ENCODE data around the gene FBXW4.

The FBXW4 gene

DNA sequence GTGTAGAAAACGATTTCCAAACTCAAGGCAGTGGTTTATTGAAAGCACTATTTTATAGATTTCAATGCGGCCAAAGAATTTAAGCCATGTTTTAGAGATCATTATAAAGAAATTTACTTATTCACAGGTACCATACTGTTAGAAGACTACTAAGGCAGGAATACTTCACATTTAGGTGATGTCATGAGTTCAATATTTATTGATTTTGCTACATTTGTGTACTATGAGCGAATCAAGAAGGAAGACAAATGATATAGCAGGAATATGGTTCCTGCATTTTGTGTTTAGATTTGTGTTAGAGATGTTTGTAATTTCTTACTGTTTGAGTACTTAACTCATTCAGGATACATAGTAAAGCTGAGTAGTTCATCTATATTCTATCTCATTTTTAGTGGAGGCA lies 1.7 kb upstream of the FBXW4 start:
- no peak for DNase-seq (ENCODE audit: low spot score)

DNA sequence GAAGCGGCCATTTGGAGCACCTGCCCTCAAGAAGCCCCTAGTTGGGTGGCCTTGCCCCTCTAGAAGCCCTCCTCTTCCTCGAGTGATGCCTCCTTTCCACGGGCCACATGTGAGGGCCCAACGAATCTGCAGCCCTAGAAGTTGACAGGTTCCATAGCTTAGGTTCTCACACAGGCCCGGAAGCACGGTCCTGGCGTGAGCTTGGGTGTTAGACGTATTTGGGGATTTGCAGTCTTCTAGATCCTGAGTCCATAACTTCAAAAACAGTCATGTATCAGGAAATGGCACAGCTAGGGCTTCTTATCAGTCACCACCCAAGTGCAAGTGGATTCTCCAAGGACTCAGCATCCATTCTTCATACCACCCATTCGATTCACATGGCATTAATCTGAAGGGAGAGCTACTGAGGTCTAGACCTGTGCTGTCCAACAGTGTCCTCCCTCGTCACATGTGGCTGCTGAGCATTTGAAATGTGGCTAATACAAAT lies 477 bp upstream of the FBXW4 start:
- DNase-seq (ENCODE audit: low spot score): peak; percentile 9

DNA sequence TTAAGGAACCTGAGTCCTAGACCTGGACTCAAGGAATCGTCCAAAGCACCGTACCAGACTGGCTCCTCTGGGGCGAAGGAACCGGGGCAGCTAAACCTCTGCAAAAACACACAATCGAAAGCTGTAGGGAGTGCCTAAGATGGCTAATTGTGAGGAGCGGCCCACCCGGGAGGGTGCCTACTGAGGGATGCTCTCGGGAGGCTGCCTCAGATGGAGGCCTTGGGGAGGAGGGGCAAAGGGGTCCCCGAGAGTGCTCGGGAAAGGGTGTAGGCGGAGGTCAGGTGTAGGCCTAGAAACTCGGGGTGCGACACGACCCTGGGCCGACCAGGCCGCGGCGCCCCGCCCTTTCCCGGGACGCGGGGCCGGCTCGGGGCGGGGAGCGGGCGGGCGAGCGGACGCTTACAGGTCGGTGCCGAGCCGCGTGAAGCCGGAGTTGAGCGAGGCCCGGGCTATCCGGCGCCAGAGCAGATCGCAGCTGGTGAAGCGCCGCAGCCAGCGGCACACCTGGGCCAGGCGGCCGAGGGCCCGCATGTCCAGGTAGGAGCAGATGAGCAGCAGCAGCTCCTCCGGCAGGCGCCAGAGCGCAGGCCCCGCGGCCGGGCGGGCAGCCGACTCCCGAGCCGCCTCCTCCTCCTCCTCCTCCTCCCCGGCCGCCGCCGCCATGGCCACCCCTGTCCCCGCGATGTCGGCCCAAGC lies 844 bp downstream of the FBXW4 start:
- peak; percentile 71 for DNase-seq (ENCODE audit: low spot score)

DNA sequence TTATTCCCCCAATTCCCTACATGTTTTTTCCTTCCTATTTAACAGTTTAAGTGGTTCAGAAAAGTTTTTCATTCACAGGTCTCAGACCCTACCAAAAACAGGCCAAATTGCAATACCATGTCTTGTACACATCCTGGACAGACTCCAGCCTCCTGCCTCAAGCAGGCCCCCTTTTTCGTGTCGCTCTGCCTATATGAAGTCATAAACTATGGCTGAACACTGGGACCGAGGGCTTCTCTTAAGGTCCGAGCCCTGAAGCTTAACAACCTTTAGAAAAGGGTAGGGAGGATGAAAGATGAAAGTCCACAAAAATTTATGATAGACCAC lies 1.4 kb downstream of the FBXW4 start:
- no peak for DNase-seq (ENCODE audit: low spot score)

DNA sequence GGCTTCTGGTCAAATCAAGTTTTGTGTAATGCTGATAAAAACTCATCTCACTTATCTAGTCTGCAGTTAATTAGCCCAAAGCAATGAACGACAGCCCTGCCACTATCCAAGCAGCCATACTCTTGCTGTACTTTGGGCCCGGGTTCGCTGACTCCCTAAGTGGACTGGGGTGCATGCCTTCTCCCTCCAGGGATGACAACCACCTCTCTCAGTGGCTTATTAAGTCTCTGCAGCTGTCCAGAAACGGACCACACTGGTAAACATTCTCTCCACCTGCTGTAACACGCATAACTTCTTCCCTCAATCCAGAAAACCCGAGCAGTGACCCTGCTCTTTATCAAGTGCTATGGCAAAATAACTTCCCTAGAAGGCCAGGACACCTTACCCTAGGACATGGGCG lies 3.9 kb downstream of the FBXW4 start:
- no peak for DNase-seq (ENCODE audit: low spot score)

DNA sequence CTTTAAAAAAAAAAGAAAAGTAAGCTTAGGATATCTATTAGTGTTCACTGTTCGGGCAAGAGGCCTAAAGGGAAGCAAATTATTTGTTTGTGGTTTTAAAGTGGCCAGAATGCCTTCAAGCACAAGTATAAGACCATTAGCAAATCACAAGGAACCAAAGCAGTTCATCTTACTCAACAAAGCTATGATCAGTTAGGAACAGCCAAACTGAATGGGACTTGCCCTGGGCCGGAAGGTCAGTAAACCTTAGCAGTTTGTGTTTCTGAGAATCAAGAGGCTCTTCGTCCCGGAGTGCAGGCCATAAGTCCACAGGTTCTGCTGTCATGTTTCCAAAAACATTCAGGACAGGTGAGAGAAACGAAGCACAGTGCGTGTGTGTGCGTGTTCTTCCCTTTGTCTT lies 4.5 kb downstream of the FBXW4 start:
- DNase-seq (ENCODE audit: low spot score): no peak

DNA sequence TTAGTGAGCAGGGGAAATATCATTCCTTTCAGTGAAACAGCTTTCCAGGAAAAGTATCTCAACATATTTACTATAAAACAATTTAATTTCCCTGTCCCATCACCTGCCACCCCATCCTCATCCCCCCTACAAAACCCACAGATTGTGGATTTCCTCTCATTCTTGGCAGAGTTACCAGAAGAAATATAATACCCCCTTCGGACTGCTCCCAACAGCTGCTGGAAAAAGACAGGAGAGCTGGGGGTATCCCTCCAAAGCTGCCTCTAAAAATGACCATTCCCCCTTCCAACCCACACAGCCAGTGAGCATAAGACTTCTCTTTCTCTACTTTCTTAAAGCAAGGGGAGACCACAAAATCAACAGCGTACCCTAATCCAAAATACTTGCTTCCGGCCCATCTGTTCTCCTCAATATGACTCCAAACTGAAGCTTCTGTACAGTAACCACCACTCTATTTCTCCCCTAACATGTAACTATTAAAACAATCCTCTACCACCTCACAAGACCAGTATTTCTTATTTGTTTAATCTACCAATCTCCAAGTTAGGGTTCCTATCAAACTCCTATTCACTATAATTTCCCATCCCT lies 7.8 kb downstream of the FBXW4 start:
- no peak for DNase-seq (ENCODE audit: low spot score)

DNA sequence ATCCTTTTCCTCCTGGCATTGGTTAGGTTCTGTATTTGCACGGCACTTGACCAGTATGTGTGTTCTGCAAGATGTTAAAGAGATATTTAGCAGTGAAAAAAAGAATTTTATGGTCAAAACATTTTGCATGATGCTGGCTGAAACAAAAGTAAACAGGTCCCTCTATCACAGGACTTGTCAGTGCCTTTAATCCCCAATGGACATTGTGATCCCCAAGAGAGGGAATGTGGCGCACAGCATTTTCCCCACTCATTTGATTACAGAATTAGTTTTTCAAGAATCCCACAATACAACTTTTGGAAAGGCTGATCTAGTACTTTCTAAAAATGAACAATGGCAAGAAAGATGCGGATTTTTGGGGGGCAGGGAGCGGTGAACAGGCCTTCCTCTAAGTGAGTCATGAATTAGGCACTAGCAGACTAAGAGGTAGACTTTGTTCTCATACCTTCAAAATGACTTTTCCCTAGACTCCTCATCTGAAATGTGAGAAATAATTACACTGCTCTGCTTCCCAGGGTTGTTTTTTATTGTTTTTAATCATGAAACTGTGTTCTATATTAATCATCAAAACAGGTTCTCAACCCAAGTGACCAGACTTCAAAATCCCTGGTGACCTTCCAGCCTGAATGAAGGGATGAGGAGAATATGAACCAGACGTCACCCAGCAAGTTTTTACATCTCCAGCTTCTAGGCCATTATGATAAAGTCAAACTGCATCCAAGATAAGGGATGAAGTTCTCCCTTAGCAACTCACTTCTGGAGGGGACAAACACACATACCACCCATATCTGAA lies 8.6 kb downstream of the FBXW4 start:
- no peak for DNase-seq (ENCODE audit: low spot score)

DNA sequence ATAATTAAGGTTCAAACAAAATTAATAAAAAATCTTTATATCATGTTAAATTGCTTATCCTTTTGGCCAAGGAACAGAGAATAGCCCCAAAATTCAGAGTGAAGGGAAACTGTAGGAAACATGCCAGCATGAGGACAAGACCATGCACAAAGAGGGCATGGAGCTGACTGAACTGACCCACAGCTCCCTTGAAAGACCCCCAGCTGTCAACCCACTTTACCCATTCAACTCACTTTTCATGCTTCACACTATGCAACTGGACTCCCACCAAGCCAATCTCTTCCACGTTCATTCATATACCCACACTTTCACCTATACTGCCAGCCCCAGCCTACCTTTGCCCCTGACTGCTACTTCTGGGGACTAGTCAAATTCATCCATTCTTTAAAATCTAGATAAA lies 10.2 kb downstream of the FBXW4 start:
- no peak for DNase-seq (ENCODE audit: low spot score)

DNA sequence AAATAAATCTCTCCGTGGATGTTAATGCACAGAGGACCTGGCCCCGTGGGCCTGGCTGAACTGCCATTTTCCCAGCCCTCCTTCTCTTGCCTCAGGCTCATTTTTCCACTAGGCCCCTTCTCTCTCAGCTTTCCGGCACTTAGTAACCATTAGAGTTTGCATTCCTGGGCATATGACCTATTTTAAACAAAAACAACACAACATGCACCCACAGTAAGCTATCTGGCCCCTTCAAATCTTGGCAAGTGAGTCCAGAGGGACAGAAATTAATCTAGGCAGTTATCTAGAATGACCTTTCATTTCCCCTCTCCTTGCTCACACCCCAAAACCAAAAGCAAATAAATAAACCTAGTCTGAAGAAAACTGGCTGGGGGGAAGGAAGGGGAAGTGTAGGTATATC lies 11.7 kb downstream of the FBXW4 start:
- no peak for DNase-seq (ENCODE audit: low spot score)

DNA sequence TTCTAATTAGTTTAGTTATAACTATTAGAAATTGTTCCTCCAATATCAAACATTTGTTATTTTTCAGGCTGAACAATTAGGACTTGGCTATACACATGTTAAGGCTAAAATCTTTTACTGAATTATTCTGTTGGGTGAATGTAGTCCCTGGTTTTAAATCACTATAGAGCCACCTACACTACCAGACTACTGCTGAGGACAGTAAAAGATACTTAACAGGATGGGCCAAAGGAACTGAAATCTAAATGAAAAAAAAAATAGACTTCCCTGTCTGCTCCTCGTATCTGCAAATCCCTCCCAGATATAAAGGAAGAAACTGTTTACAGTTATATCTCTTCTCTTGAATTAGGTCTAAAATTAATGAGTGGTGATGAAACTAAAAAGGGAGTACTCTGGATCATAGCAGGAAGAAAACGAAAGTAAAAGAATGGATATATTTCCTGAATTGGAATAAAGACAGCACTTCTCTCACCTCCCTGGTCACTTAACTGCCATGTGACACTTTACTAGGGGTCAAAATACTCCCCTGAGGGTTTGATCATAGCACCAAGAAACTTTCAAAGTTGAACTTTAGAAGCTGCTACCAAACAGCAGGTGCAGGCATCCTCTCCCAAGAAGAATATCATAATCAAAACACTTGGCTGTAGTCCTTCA lies 12.7 kb downstream of the FBXW4 start:
- DNase-seq (ENCODE audit: low spot score): no peak

DNA sequence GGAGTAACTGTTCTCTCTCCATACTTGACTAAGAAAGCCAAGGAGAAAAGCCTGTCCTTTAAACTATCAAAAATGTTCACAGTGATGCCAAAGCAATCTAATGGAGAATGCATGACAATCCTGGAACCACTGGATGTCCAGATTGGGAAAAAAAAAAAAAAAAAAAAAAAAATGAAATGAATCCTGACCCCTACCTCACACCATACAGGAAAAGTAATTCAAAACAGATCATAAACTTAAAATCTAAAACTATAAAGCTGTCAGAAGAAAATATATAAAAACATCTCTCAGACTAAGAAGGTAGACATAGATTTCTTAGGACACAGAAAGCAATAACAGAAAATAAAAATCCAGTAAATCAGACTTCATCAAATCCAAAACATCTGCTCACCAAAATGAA lies 18.4 kb downstream of the FBXW4 start:
- no peak for DNase-seq (ENCODE audit: low spot score)

DNA sequence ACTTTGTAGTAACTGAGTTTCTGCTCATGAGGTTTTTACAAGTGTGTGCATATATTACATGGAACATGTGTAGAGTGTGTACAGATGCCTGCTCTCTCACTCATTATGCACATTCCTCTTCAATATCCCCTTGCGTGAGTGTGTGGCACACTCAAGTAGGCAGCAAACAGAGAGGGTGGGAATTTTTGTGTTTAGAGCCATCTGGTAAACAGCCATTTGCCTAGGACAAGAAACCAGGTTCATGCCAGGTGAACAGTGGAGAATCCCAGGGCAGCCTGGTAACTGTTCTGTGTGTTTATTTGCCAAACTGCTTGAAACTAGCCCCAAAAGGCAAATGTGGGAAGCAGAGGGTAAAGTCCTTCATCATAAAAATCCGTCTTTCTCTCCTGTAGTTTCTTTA lies 19.9 kb downstream of the FBXW4 start:
- DNase-seq (ENCODE audit: low spot score): no peak

DNA sequence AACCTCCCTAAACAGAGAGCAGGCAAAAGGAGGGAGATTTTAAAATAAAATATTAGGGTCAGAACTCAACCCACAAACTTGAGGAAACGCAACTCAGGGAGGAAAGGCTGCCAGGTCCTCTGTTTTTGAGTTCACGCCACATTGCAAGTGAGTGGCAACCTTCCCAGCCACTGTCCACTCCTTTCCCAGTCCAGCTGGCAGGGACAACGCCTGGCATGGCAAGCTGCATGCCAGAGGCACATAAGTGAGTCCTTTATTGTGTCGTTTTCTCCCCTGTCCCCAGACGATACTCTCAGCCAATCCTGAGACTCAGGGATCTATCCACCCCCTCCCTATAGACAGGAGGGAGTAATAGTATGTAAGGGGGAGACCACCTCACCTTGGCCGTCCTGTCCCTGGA lies 22.4 kb downstream of the FBXW4 start:
- no peak for DNase-seq (ENCODE audit: low spot score)

DNA sequence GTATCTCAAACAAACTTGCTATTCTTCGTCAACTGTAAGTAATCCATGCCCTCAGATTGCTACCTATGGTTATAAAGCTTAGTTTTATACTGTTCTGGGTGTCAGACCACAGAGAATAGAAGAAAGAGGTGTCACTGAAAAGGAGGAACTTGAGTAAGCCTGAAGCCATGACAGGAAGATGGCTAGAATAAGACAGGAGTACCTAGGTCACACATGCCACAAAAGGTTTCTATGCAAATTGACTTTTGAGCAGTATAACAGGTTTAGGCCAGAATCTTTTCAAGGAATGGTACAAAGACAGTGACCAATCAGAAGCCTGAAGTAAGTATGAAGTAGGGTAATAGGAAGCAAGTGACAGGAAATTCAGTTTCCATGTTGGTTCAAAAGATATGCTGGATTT lies 23.5 kb downstream of the FBXW4 start:
- DNase-seq (ENCODE audit: low spot score): no peak

DNA sequence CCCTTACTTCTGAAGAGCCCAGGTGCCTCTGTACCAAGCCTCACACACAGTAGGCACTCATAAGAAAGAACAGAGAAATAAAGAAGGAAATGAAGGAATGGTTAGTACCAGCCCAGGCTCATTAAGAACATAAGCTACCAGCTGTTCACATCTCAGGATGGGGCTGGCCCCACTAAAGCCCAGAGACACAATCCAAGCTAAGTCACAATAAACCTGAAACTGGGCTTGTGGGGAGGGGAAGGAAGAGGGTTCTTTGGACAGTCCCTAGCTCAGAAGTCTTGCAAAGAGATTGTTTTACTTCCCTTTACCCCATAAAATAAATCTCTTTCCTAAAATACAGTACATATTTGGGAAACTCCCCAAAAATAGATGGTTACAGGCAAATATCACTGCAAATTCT lies 24.3 kb downstream of the FBXW4 start:
- DNase-seq (ENCODE audit: low spot score): no peak

DNA sequence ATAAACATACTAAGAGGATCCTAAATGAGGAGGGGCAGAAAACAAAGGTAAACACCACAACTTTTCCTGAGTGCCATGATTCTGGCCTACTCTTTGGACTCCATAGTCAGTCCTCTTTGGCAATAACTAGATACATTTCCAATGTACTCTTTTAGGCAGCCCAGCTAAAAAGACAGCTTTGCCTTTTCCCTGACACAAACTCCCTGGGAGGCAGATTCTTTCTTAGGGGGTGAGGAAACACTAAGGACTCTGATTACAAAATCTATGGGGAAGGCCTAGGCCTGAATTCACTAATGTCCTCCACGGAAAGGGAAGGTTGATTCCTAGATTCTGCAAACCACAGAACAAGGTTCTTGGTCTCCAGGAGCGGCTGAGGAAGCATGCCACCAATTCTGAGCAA lies 25.8 kb downstream of the FBXW4 start:
- DNase-seq (ENCODE audit: low spot score): no peak

DNA sequence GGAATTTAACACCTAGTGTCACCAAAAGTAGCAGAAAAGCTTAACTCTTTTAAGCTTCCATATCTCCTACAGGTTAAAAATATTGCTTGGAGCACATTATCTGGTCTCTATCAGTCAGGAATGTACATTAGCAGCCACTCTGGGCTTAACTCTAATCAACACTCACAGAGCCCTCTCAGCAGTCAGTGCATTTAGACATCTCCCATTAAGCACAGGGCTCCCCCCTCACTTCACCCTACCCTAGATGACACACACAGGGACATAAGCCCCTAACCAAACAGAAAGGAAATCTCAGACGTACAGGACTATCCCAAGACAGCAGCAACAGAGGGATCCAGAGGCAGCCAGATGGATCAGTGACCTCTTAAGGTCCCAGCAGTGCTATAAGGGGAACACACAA lies 26.4 kb downstream of the FBXW4 start:
- no peak for DNase-seq (ENCODE audit: low spot score)

DNA sequence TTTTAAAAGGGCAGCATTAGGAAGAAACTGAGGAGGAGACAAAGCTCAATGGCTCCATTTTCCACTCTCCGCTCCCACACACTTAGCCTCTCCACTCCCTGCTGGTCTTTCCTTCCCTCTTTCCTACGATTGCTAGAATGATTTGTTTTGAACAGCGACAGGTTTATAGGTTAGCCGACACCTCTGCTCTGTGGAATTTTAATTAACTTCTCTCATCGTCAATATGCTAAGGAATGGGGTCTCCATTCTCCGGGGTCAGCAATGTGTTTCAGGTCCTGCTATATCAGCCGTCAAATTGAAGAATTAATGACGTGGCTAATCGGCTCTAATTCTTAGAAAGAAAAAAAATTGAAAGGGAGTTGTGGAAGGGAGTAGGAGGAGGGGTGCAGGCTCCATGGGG lies 28.9 kb downstream of the FBXW4 start:
- DNase-seq (ENCODE audit: low spot score): no peak

DNA sequence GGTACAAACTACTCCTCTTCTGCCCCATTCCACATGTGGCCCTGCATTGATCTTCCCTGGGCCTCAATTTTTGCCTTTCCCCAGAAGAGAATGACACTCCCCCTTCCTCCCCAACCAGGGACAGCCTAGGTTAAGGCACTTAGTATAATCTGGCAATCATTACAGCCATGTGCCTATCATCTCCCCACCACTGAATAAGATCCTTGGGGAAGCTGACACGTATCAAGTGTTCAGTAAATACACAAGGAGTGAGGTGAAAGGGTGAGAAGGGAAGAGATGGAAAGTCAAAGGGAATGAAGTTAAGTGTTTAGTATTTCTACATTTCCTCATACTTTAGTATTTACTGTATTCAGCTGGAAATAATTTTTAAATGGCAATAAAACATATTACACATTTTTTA lies 31.9 kb downstream of the FBXW4 start:
- DNase-seq (ENCODE audit: low spot score): no peak

DNA sequence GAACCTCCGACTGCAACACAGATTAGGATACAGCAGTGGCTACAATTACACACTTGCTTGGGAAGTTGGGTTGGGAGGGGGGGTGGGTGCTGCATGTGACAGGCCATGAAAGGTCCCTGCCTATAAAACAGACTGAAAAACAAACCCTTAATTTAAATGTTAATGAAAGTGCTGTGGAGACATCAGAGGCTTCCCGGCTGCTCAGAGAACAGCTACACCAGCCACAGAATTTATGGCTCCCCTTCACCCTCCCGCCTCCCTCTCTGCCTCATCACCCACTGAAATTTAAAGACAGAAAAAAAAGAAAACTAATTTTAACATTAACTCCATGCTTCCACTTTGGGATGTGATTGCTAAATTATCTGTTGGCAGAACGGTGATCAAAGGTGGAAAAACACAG lies 34.7 kb downstream of the FBXW4 start:
- no peak for DNase-seq (ENCODE audit: low spot score)

DNA sequence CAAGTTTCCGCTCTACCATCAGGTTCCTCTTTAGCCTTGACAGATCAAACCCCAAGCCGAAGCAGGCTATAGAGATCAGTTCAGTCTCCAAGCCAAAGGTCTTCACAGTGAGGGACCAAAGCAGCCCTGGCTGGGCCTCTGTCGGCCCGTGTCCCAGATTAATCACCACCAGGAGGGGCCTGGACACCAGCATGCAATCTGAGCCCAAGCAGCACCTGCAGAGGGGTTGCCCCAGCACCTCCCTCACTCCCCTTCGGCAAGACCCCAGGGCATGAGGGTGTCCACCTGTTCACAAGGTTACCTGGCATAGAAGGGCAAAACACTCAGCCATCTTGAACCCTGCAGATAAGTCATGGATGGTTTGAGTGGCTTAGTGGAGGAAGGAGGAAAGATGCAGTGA lies 36.0 kb downstream of the FBXW4 start:
- no peak for DNase-seq (ENCODE audit: low spot score)

DNA sequence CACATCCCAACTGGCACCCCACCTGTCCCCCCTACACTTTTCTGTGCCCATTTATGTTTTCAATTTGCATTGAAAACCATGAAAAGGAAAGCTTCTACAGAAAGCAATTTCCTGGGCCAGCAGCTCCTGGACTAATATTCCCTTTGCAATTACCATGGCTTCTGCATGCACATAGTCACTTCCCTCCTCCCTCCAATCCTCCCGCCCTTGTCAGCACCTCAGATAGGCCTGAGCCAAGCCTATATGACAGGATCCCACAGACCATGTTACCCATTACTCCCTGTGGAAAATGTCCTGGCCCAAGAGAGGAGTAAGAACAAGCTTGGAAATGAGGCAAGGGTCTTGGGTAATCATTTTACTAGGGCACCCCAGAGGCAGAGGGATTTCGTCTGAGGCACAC lies 38.1 kb downstream of the FBXW4 start:
- no peak for DNase-seq (ENCODE audit: low spot score)
